ENCODE measurements around the gene HIVEP3. TPM values are rescaled to one million over a fixed set of nuclear protein-coding genes. Genes with fewer than 3 reads are reported as not detected.

The HIVEP3 gene
- total RNA-seq, 1 experiment from 2014 or later, result 1.4 TPM

DNA sequence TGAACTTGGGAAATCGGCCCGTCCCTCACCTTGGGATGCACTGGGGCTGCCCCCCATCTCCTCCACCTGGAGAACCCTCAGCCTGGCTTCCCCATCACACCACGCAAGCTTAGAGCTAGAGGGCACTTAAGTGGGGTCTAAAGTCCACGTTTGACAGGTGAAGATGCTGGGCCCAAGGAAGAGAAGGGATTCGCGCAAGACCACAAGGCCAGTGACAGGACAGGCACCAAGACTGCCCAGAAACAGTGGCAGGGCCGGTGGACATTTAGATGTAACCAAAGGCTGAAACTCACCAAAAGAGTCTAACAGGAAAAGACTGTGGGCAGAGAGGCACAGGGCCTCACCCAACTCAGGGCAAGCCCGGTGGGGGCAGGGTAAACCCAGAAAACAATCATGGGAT is 303.4 kb downstream of the HIVEP3 start:
- no peak overlapping the region for H3K4me3 Mint-ChIP-seq
- H3K56ac ChIP-seq (ENCODE audit: insufficient read length, low read depth, low read length), result no peak overlapping the region
- H2BK5ac ChIP-seq (ENCODE audit: insufficient read length, low read length), result no peak overlapping the region
- no peak overlapping the region for H2BK12ac ChIP-seq (ENCODE audit: insufficient read length, low read depth, low read length)
- no peak overlapping the region for H3K4ac ChIP-seq (ENCODE audit: low read depth, low read length)
- TF ChIP-seq, protein P1, sequence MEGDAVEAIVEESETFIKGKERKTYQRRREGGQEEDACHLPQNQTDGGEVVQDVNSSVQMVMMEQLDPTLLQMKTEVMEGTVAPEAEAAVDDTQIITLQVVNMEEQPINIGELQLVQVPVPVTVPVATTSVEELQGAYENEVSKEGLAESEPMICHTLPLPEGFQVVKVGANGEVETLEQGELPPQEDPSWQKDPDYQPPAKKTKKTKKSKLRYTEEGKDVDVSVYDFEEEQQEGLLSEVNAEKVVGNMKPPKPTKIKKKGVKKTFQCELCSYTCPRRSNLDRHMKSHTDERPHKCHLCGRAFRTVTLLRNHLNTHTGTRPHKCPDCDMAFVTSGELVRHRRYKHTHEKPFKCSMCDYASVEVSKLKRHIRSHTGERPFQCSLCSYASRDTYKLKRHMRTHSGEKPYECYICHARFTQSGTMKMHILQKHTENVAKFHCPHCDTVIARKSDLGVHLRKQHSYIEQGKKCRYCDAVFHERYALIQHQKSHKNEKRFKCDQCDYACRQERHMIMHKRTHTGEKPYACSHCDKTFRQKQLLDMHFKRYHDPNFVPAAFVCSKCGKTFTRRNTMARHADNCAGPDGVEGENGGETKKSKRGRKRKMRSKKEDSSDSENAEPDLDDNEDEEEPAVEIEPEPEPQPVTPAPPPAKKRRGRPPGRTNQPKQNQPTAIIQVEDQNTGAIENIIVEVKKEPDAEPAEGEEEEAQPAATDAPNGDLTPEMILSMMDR (conservative IDR thresholded peaks at IDR 0.05), result no peak
- no peaks in the 10 kb centered on the region for H3K9me3 ChIP-seq (ENCODE audit: control insufficient read depth, low read depth, low read length)
- H3K27me3 Mint-ChIP-seq (ENCODE audit: low read depth), result no peaks in the 10 kb centered on the region; the same call in 1 of the 2 replicates
- peak overlapping the region in 1 of 3 experiments; percentile 35; a peak in 2 of 7 replicates for H3K27ac Mint-ChIP-seq
- no peak overlapping the region for H2BK15ac ChIP-seq (ENCODE audit: low read depth, low read length)
- no peak overlapping the region for H3K27ac ChIP-seq (ENCODE audit: insufficient read length, low read depth, low read length)
- H2BK20ac ChIP-seq (ENCODE audit: low read depth, low read length, poor library complexity, severe bottlenecking), result no peak overlapping the region
- WGBS (ENCODE audit: extremely low coverage, insufficient read length, low lambda C conversion rate), result no CpG with 5 or more reads among the region's 8 CpGs
- no peak for DNase-seq
- no peak overlapping the region for H3K9ac ChIP-seq (ENCODE audit: extremely low read depth, insufficient read length, low read length)
- H3K4me1 ChIP-seq (ENCODE audit: insufficient read depth, low read length), result peaks cover 4% of the 10 kb centered on the region; the same call in 1 of the 2 replicates
- no peak overlapping the region for H4K91ac ChIP-seq (ENCODE audit: insufficient read length, low read depth, low read length)
- no peak overlapping the region for H3K23ac ChIP-seq (ENCODE audit: insufficient read length, low read depth, low read length)
- H2AFZ ChIP-seq (ENCODE audit: low read length), result no peak overlapping the region
- no peak overlapping the region for H3K18ac ChIP-seq (ENCODE audit: insufficient read length, low read depth, low read length)
- H2AK5ac ChIP-seq (ENCODE audit: insufficient read length, low read length), result no peak overlapping the region
- H3T11ph ChIP-seq (ENCODE audit: low read length), result no peak overlapping the region
- no peaks in the 10 kb centered on the region for H3K79me1 ChIP-seq (ENCODE audit: insufficient read depth, low read depth, low read length, poor library complexity, severe bottlenecking)
- no peak overlapping the region for H3K14ac ChIP-seq (ENCODE audit: insufficient read depth, low read length)
- no peaks in the 10 kb centered on the region for H3K27me3 ChIP-seq (ENCODE audit: insufficient read depth, low read length)
- H4K20me1 ChIP-seq (ENCODE audit: control insufficient read depth, insufficient read depth, insufficient read length), result no peaks in the 10 kb centered on the region
- H3K36me3 Mint-ChIP-seq (ENCODE audit: insufficient read depth in 1 of 3, low read depth in 3 of 3), result no peaks in the 10 kb centered on the region
- H3K23me2 ChIP-seq (ENCODE audit: insufficient read length, low read depth, low read length, poor library complexity, severe bottlenecking), result no peaks in the 10 kb centered on the region
- H3K9me3 Mint-ChIP-seq, result no peaks in the 10 kb centered on the region
- no peaks in the 10 kb centered on the region for H3K79me2 ChIP-seq (ENCODE audit: insufficient read depth, low read length)
- peaks cover 17 to 21% of the 10 kb centered on the region in 2 experiments for H3K4me1 Mint-ChIP-seq
- no peak overlapping the region for H2BK120ac ChIP-seq (ENCODE audit: low read depth, low read length, poor library complexity, severe bottlenecking)
- H3K4me2 ChIP-seq (ENCODE audit: insufficient read depth, insufficient read length, low read length), result no peak overlapping the region
- H4K8ac ChIP-seq (replicated peaks; ENCODE audit: insufficient read length, low read depth, low read length), result no peak overlapping the region
- H4K5ac ChIP-seq (ENCODE audit: insufficient read length, low read depth, low read length), result no peak overlapping the region

All from H9 (cell line).